Measurements from ENCODE around the gene SORCS3.

GRCh38 chr10:105148456-105148855 lies 507.4 kb downstream of the SORCS3 start:
- no peak for TF ChIP-seq YY1 (IDR thresholded peaks at IDR 0.05)
- TF ChIP-seq FOXA1 (IDR thresholded peaks at IDR 0.05), result no peak
- TF ChIP-seq CTCF (IDR thresholded peaks at IDR 0.05; ENCODE audit: low read depth, low read length, missing input control), result no peak
- TF ChIP-seq REST (IDR thresholded peaks at IDR 0.05), result no peak
- TF ChIP-seq TAF1 (conservative IDR thresholded peaks at IDR 0.05), result no peak
- no peak for TF ChIP-seq JUND (IDR thresholded peaks at IDR 0.05)
- no peak for TF ChIP-seq HNF4G (IDR thresholded peaks at IDR 0.05)
- no peak for TF ChIP-seq GABPA (IDR thresholded peaks at IDR 0.05 in 1 of 2, conservative IDR thresholded peaks at IDR 0.05 in 1 of 2)
- no peak for TF ChIP-seq ZBTB33 (IDR thresholded peaks at IDR 0.05)
- TF ChIP-seq MAX (IDR thresholded peaks at IDR 0.05), result no peak
- TF ChIP-seq RAD21 (IDR thresholded peaks at IDR 0.05), result no peak
- no peak for TF ChIP-seq SP1 (IDR thresholded peaks at IDR 0.05)
- TF ChIP-seq, protein P1, sequence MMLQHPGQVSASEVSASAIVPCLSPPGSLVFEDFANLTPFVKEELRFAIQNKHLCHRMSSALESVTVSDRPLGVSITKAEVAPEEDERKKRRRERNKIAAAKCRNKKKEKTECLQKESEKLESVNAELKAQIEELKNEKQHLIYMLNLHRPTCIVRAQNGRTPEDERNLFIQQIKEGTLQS (IDR thresholded peaks at IDR 0.05), result no peak
- no peak for TF ChIP-seq RXRA (IDR thresholded peaks at IDR 0.05)
